ENCODE data around the gene CORO7. TPM values are rescaled to one million over a fixed set of nuclear protein-coding genes. Genes with fewer than 3 reads are reported as not detected.
A peak's percentile ranks its signal among the peaks of the same experiment; 100 is the strongest.

CORO7 gene
- total RNA-seq, 1 experiment from 2014 or later: 51.0 TPM

GRCh38 chr16:4403133-4403949 is 13.1 kb downstream of the CORO7 start:
- Mint-ChIP-seq H3K27me3 (ENCODE audit: unreplicated experiment) (no peaks in the 10 kb centered on the region), H3K27ac (ENCODE audit: unreplicated experiment) (no peak overlapping the region), H3K9me3 (ENCODE audit: low read depth, unreplicated experiment) (no peaks in the 10 kb centered on the region), H3K4me1 (ENCODE audit: low read depth, unreplicated experiment) (no peaks in the 10 kb centered on the region), H3K4me3 (ENCODE audit: low read depth, unreplicated experiment) (no peak overlapping the region), H3K36me3 (ENCODE audit: insufficient read depth, unreplicated experiment) (peaks cover 36% of the 10 kb centered on the region)
- no TSS peak for BruUV-seq (replicated peaks)
- no peak for TF ChIP-seq CTCF (IDR thresholded peaks at IDR 0.05; ENCODE audit: unreplicated experiment)
- no peak for DNase-seq
- intact Hi-C loops (cut with micrococcal nuclease; ENCODE audit: unreplicated experiment): no loop called here
- CTCF ChIA-PET: interaction anchor here (0.7 to 3.4 kb wide), 19 partner anchors 12 to 566 kb away, joined by 3 to 53 read pairs (median 8); partner anchors contain the start of genes CORO7, PAM16 and TFAP4

- peak; percentile 92 for DNase-seq
- Mint-ChIP-seq H3K9me3 (ENCODE audit: low read depth, unreplicated experiment) (no peaks in the 10 kb centered on the region), H3K27ac (ENCODE audit: unreplicated experiment) (no peak overlapping the region), H3K4me1 (ENCODE audit: low read depth, unreplicated experiment) (no peaks in the 10 kb centered on the region), H3K4me3 (ENCODE audit: low read depth, unreplicated experiment) (no peak overlapping the region), H3K36me3 (ENCODE audit: insufficient read depth, unreplicated experiment) (peaks cover 36% of the 10 kb centered on the region), H3K27me3 (ENCODE audit: unreplicated experiment) (no peaks in the 10 kb centered on the region)
- peak; percentile 99 for TF ChIP-seq CTCF (IDR thresholded peaks at IDR 0.05; ENCODE audit: unreplicated experiment)
- no TSS peak for BruUV-seq (replicated peaks)
- CTCF ChIA-PET: interaction anchor here (0.5 to 3.4 kb wide), 20 partner anchors 11 to 1186 kb away, joined by 3 to 53 read pairs (median 7); partner anchors contain the start of genes CORO7, PAM16 and TFAP4
- intact Hi-C loops (cut with micrococcal nuclease; ENCODE audit: unreplicated experiment): loop anchor here (1.0 kb wide), 1 partner anchor 43 kb away; no protein-coding TSS in a partner anchor
Observed at GRCh38 chr16:4402439-4403132, 13.8 kb downstream of the CORO7 start.

GRCh38 chr16:4401510-4401909 is 14.9 kb downstream of the CORO7 start:
- intact Hi-C loops (cut with micrococcal nuclease; ENCODE audit: unreplicated experiment): no loop called here
- CTCF ChIA-PET: interaction anchor here (0.6 to 3.4 kb wide), 5 partner anchors 17 to 148 kb away, joined by 7 to 53 read pairs (median 14); no protein-coding TSS in a partner anchor
- peaks cover 32% of the 10 kb centered on the region for H3K36me3 Mint-ChIP-seq (ENCODE audit: insufficient read depth, unreplicated experiment)
- BruUV-seq (replicated peaks): no TSS peak
- H3K9me3 Mint-ChIP-seq (ENCODE audit: low read depth, unreplicated experiment): no peaks in the 10 kb centered on the region
- H3K27me3 Mint-ChIP-seq (ENCODE audit: unreplicated experiment): no peaks in the 10 kb centered on the region
- DNase-seq: no peak
- TF ChIP-seq CTCF (IDR thresholded peaks at IDR 0.05; ENCODE audit: unreplicated experiment): no peak
- no peaks in the 10 kb centered on the region for H3K4me1 Mint-ChIP-seq (ENCODE audit: low read depth, unreplicated experiment)
- no peak overlapping the region for H3K27ac Mint-ChIP-seq (ENCODE audit: unreplicated experiment)
- H3K4me3 Mint-ChIP-seq (ENCODE audit: low read depth, unreplicated experiment): no peak overlapping the region

- no peak for DNase-seq
- intact Hi-C loops (cut with micrococcal nuclease; ENCODE audit: unreplicated experiment): no loop called here
- Mint-ChIP-seq H3K27me3 (ENCODE audit: unreplicated experiment) (no peaks in the 10 kb centered on the region), H3K4me3 (ENCODE audit: low read depth, unreplicated experiment) (no peak overlapping the region), H3K27ac (ENCODE audit: unreplicated experiment) (peak overlapping the region; percentile 21), H3K9me3 (ENCODE audit: low read depth, unreplicated experiment) (no peaks in the 10 kb centered on the region), H3K36me3 (ENCODE audit: insufficient read depth, unreplicated experiment) (peaks cover 32% of the 10 kb centered on the region), H3K4me1 (ENCODE audit: low read depth, unreplicated experiment) (no peaks in the 10 kb centered on the region)
- CTCF ChIA-PET: interaction anchor here (0.6 to 3.4 kb wide), 3 partner anchors 41 to 148 kb away, joined by 7 to 53 read pairs (median 14); no protein-coding TSS in a partner anchor
- no TSS peak for BruUV-seq (replicated peaks)
- TF ChIP-seq CTCF (IDR thresholded peaks at IDR 0.05; ENCODE audit: unreplicated experiment): no peak
Observed at GRCh38 chr16:4401094-4401501, 15.3 kb downstream of the CORO7 start.

Measured in Calu3 (cell line).